Dedifferentiated amniotic fluid mesenchymal stem cell (primary cell): Measurements from ENCODE around the gene MAPK1.
"Not testable (repeated sequence)": the region's sequence is repeated elsewhere in the genome, so short reads cannot be mapped to it uniquely, and the experiment has no call there.

Source experiments
- DNase-seq: peaks from one replicate; pipeline ENCODE4 v3.0.0-alpha.2; 2016; ENCODE audit errors: extremely low spot score

Gene MAPK1

GRCh38 chr22:21790849-21791610, 76.4 kb downstream of the MAPK1 start:
- not testable (repeated sequence) for DNase-seq

DNA sequence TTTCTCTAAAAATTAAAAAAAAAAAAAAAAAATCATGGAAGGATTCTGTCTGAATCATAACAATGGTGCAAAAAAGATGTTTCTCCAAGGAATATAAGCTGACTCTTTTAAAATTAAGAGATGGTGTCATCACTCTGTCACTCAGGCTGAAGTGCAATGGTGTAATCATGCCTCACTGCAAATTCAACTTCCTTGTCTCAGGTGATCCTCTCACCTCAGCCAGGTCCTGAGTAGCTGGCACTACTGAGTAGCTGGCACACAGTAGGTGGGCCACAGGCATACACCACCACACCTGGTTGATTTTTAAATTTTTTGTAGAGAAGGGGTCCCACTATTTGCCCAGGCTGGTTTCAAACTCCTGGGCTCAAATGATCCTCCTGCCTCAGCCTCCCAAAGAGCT, 77.1 kb downstream of the MAPK1 start:
- no peak for DNase-seq

- not testable (repeated sequence) for DNase-seq
Observed at GRCh38 chr22:21787565-21787964, 79.9 kb downstream of the MAPK1 start.

- no peak for DNase-seq
Observed at GRCh38 chr22:21780259-21780658, 87.2 kb downstream of the MAPK1 start.

DNA sequence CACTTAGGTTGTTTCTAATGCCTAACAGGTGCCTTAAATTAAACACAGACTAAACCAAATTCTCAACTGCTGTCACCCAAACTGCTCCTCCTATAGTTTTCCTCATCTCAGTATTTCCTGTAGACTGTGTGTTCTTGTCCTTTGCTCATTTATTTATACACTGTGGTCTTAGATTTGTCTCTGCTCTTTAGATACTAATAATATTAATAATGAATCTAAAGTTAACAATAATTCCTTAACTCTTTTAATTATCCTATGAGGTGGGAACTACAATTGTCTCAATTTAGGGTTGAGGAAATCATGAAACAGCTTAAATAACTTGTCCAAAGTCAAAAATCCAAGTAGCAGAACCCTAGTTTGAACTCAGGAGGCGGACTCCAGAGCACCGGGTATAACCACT, 88.0 kb downstream of the MAPK1 start:
- DNase-seq, result no peak

- peak; percentile 40 for DNase-seq
Observed at GRCh38 chr22:21778705-21779363, 88.6 kb downstream of the MAPK1 start.

DNA sequence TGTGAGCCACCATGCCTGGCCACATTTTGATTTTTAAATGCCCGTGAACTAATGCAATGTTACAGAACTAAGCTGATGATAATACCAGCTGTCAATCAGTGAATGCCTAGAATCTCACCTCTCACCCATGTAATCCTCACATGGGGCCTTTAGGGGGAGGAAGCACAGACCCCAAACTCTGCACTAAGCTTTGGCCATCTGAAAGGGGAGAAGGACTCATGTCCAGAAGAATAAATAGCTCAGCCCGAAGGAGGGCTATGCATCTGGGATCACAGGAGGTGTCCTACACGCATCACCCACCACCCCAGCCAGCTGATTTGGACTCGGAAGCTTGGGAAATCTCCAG, 95.8 kb downstream of the MAPK1 start:
- no peak for DNase-seq

- DNase-seq, result no peak
Observed at GRCh38 chr22:21768435-21768834, 99.0 kb downstream of the MAPK1 start.

GRCh38 chr22:21766691-21767462, 100.6 kb downstream of the MAPK1 start:
- DNase-seq, result no peak

- DNase-seq, result no peak
Observed at GRCh38 chr22:21765909-21766529, 101.4 kb downstream of the MAPK1 start.

- no peak for DNase-seq
Observed at GRCh38 chr22:21764038-21764804, 103.2 kb downstream of the MAPK1 start.

GRCh38 chr22:21762712-21763581, 104.5 kb downstream of the MAPK1 start:
- DNase-seq, result no peak

- DNase-seq, result no peak
Observed at GRCh38 chr22:21761994-21762680, 105.3 kb downstream of the MAPK1 start.

DNA sequence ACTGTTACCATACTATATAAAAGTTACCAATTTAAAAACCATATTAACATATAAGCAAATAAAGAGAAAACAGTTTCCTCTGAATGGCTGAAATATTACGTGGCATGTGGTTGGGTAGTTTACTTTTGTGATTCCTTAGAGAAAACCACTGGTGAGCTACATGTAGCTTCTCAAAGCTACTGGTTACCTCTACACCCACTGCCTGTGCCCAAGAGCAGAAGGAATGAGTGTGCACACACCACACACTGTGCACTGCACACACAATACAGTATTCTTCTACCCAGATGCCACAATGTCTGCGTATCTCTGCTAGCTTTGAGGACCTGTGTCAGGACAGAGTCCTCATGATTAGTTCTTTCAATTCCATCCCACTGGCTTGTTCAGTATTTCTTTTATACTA, 106.4 kb downstream of the MAPK1 start:
- no peak for DNase-seq

GRCh38 chr22:21760640-21761039, 106.8 kb downstream of the MAPK1 start:
- DNase-seq, result peak; percentile 60

DNA sequence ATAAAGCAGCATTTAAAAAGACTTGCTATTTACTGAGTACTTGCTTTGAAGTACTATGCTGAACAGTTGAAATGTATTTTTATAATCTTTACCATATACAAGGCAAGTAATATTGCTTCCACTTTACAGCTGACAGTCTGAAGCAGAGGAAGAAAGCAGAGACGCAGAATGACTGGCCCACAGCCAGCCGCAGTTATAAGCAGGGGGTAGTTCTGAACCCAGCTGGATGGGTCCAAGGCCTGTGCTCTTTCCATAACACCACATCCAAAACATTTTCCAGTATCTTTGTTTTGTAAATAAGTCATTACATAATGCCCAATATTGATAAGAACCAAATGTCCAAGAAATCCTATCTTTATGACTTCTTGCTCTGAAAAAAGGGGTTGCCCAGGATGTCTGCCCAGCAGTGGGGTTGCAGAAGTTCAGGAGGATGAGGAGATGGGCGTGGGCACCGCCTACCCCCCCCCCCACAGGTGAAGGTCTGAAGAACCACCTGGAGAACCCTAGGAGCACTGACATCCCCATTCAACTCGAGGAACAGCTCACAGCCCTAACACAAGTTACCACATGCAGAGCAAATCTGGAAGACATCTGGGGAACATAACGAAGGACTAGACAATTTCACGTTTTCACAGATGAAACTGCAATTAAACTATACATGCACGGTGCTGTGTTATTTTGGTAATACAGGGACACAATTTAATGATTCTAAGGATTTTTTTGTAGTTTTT, 107.6 kb downstream of the MAPK1 start:
- DNase-seq, result no peak

DNA sequence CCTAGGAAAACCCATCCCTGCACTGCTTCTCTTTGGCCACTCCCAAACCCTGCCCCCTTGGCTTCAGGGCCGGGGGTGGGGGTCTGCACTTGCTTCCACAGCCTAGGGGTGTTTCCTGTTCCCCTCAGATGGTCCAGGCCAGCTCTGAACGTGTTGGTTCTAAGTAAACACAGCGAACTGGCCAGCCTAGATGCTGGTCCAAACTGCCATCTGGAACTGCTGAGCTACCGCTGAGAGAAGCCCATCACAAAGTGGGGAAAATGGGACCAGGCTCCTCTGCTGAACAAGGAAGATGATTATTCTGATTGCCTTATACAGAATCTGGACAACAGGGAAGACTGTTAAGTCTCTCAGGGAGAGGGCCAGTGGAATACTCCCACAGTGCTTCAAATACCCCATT, 108.4 kb downstream of the MAPK1 start:
- DNase-seq, result no peak

- no peak for DNase-seq
Observed at GRCh38 chr22:21758091-21758864, 109.2 kb downstream of the MAPK1 start.
